HG02759 (cell line): ENCODE data around the gene FAM81B.
"Not testable (repeated sequence)": the region's sequence is repeated elsewhere in the genome, so short reads cannot be mapped to it uniquely, and the experiment has no call there.

ENCODE experiments used
- ATAC-seq: cut with Tn5 transposase; IDR thresholded peaks from one replicate; pipeline ENCODE4 v1.9.1; 2021; ENCODE audit warnings: mild to moderate bottlenecking, moderate library complexity; ENCODE audit not compliant: unreplicated experiment

The FAM81B gene, protein sequence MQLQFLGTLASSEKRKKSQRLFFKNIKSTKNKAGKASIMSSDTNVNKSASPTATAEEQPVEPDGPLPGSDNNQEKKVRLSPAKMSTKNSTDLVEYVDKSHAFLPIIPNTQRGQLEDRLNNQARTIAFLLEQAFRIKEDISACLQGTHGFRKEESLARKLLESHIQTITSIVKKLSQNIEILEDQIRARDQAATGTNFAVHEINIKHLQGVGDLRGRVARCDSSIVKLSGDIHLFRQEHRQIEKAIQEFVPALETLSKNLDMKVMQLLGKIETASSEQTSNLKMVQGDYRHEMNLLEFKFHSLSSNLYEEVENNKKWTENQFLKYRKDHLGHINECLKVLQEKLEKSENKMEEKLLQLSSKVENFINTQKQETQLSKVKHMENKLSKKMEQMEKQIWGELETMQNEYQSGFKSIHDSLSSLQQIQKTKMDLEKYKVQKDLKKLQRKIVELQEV

GRCh38 chr5:95390812-95391492 is at the start of gene FAM81B:
Gene FAM81B, plus strand, starts transcription at chr5:95391366. Its CDS starts 24 bp downstream, at chr5:95391390.
- ATAC-seq = no peak

GRCh38 chr5:95341444-95341843 is 49.7 kb upstream of the FAM81B start:
- ATAC-seq = not testable (repeated sequence)

DNA sequence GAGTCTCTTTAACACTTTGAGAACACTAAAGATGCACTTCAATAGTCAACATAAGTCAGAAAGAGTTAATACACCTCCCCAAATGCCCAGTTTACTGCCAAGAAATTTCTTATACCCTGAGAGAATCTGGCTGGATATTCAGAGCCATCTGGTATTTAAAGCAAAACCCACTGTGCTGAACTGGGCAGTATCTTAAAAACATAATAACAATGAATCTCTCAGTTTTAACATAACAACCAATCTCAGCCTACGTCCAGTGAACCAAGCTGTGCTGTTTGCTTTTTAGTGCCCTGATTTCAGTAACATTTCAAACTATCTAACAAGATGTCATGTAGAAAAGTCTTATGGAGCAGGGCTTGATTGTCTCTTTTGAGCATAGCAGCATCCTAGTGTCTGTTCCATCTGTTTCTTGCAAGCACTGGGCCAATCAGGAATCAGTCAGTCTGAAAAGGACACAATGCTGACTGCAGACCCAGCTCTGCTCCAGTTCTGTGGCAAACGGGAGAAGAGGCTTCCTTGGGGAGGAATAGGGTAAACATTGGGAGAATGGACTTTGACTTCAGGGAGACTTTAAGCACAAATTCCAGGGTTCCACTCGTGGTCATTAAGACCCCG is 43.6 kb upstream of the FAM81B start:
- no peak for ATAC-seq

- ATAC-seq = no peak
These were observed 40.5 kb upstream of the FAM81B start for GRCh38 chr5:95350631-95351030.

DNA sequence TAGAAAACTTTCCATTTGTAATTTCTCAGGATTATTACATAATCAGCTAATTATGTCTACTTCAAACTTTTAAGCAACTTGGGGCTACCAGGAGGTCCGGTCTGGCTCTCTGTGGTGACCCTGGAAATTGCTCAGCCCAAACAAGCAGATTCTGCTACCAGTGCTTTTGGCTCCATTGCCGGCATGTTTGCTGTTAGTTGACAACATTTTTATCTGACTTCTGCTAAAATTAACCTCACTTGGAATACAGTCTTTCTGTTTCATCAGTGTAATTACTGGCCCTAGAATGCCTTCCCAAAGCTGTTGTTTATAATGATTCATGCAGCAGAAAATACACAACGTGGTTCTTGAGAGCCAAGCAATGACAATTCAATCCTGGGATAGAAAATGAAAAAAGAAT is 38.5 kb upstream of the FAM81B start:
- no peak for ATAC-seq

DNA sequence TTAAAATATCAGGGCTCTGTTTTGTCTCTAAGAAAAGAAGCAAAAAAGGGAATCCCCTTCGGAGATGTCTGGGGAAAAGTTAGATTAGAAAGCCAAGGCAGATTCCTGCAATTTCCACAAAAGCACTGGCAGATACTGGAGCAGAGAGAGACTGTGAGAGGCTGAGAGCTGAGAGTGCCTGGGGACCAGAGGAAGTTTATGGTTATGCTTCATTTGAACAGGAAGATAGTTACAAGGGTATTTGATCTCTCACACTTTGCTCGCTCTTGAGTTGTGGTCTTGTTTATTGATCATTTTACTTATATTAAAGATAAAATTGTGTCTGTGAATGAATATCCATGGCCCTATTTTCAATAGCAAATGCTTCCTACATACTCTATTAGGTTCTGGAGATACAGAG is 32.8 kb upstream of the FAM81B start:
- ATAC-seq = no peak

DNA sequence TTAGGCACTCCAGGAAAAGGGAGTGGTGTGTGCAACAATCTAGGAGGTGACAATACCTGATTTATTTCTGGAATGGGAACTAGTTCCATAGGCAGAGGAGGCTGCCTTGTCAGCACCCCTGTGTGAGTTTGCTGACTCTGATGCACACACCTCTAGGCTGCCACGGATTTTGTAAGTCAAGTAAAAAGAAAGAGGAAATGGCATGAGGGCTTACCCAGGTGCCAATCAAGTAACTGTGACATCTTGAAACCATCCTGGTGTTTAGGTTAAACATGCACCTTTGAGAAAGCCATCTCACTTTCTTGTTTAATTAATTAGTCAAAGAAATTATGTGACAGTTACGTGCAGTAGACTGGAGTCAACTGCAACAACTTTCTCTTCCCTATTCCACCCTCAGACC is 32.3 kb upstream of the FAM81B start:
- no peak for ATAC-seq

DNA sequence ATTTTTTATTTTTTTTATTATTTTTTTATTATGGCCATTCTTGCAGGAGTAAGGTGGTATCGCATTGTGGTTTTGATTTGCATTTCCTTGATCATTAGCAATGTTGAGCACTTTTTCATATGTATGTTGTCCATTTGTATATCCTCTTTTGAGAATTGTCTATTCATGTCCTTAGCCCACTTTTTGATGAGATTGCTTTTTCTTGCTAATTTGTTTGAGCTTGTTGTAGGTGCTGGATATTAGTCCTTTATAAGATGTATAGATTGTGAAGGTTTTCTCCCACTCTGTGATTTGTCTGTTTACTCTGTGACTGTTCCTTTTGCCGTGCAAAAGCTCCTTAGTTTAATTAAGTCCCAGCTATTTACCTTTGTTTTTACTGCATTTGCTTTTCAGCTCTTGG is 30.5 kb upstream of the FAM81B start:
- not testable (repeated sequence) for ATAC-seq

GRCh38 chr5:95365302-95366095 is 25.7 kb upstream of the FAM81B start:
- no peak for ATAC-seq

DNA sequence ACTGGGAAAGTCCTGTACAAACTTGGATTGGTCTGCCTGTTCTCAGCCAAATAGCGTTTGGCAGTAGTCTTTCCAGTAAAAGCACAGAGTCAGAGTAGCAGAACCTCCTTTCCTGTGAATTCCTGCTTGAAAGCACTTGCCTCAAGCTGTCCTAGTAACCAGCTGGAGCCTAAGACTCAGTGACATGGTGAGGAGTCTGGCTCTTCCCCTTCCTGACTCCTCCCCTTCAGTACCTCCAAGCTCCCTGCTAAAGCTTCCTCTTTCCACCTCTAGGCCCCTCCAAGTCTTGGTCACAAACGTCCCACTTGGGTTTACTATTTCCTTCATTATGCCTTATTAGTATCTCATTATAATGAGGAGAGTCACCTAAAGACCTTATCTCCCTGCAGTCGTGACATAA is 21.4 kb upstream of the FAM81B start:
- ATAC-seq = no peak

DNA sequence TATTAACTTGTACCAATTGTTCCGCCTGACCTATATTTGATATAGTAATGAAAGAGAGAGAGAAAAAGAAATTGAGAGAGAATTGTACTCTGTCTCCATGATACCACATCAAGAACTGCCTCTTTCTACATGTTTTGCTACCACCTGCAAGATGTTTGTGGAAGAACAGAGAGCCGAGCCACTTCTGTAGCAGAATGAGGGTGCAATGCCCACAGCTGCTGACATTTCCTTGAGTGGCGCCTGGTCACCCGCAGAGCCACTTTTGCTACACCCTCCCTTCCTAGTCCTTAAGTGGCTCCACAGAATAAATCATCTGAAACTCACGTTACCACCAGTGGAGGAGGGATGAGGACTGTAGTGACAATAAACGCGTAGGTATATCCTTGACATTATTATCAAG is 17.1 kb upstream of the FAM81B start:
- no peak for ATAC-seq

- ATAC-seq = no peak
These were observed 15.6 kb upstream of the FAM81B start for GRCh38 chr5:95375591-95375990.

- ATAC-seq = no peak
These were observed 12.0 kb upstream of the FAM81B start for GRCh38 chr5:95379133-95379532.

DNA sequence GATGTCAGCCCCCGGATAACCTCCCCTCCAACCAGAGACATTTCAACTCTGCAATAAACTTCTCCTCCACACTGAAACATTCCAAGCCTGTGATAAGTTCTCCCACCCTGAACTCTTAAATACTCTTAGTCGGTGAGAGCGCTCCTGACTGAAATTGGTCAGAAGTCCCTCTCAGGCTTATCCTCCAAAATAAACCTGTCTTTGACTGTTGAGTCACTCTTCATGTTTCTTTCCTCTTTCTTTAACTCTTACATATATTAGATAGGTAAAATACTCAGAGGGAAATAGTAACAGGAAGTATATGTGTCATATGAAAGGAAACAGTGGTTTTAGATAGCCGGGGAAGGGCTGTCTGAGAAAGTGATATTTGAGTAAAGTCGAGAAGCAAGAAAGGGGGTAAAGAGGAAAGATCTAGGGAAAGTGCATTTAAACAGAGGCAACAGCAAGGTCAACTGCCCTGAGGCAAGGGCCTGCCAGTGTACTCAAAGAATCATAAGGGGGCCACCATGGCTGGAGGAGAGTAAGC is 11.0 kb upstream of the FAM81B start:
- no peak for ATAC-seq

DNA sequence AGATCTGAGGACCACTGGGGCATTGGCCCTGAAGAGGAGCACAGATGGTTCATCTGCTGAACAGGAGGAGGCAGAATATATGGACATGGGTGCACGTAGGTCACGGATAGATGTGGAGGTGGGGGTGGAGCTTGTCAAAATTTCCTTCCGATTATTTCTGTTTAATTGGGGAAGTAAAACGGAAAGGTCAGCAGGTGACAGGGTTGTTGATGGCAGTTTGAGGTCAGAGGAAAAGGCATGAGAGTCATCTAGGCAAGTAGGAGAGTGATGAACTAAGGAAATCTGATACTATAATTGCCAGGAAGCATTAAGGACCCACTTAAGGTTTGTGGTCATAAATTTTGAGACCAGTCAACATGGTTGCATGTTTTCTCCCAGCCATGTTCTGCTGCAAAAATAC is 8.4 kb upstream of the FAM81B start:
- no peak for ATAC-seq

DNA sequence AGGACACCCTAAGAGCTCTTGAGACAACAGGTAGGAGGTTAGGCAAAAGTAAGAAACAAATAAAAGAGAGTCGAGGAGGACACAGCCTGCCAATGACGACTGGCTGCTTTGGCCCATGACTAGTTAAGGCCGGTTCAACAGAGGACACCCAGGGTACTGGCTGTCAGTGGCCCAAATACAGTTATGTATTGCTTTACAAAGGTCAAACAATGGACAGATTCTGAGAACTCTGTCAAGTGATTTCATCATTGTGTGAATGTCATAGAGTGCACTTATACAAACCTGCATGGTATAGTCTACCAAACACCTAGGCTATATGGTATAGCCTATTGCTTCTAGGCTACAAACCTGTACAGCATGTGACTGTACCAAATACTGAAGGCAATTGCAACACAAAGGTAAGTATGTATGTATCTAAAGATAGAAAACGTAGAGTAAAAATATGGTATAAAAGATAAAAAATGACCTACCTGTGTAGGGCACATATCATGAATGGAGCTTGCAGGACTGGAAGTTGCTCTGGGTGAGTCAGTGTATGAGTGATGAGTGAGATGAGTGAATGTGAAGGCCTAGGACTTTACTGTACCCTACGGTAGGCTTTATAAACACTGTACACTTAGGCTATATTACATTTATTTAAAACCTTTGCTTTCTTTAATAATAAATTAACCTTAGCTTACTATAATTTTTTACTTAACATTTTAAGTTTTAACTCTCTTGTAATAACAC is 6.5 kb upstream of the FAM81B start:
- no peak for ATAC-seq

DNA sequence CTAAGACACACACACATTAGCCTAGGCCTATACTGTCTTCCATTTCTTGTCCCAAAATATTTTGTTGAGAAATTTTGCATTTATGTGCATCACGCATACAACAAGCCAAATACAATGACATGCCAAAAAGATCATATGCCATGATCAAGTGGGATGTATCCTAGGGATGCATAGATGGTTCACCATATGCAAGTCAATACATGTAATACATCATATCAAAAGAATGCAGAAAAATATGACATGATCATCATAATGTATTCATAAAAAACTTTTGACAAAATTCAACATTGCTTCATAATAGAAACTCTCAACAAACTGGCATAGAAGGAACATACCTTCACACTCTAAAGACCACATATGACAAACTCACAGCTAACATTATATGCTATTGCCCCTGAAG is 5.8 kb upstream of the FAM81B start:
- ATAC-seq = no peak

DNA sequence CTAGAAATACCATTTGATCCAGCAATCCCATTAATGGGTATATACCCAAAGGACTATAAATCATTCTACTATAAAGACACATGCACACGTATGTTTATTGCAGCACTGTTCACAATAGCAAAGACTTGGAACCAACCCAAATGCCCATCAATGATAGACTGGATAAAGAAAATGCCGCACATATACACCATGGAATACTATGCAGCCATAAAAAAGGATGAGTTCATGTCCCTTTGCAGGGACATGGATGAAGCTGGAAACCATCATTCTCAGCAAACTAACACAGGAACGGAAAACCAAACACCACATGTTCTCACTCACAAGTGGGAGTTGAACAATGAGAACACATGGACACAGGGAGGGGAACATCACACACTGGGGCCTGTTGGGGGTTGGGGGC is 799 bp downstream of the FAM81B start:
- ATAC-seq = not testable (repeated sequence)

- no peak for ATAC-seq
These were observed 1.5 kb downstream of the FAM81B start for GRCh38 chr5:95392593-95393182.

GRCh38 chr5:95393279-95393678 is 2.1 kb downstream of the FAM81B start:
- ATAC-seq = no peak
